Measurements from ENCODE around the gene GLIS1. TPM values are rescaled to one million over a fixed set of nuclear protein-coding genes. Genes with fewer than 3 reads are reported as not detected.

The GLIS1 gene
- total RNA-seq, 4 donors from 2014 or later = 0.59 to 3.9 (median 0.75) TPM

DNA sequence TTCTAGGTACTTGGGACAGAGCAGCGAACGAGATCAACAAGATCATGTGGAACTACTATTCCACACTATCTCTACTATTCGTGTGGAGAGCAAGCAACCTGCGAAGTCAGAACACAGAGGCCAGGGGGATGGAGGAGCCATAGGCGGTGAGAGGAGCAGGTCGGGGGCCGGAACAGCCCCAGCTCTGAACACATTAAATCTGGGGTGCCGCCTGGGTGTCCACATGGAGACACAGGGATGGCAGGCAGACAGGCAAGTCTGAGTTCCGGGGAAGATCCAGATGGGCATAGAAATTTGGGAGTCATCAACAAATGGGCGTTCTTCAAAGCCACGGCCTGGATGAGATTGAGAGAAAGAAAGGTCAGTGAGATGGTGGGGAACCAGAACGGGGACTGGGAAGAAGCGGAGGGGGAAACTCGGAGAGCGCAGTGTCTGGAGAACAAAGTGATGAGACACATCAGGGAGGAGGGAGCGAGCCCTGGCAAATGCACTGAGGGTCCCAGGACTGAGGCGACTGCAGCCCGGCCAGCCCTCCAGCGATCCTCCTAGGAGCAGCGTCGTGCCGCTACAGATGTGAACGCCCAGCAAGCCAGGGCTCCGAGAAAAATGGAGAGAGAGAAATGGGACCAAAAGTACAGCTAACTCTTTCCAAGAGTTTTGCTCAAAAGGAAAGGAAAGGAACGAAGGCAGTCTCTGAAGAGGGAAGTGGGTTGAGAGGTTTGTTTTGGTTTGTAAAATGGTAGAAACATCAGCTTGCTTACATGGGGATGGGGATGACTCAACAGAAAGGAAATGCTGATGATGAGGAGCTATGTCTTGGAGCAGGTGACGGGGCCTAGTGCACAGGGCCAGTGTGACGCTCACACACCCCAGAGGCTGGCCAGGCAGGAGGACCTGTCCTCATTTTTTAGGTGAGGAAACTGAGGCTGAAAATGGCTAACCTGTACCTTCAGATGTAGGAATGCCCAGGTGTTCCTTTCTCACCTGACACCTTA, 84.5 kb downstream of the GLIS1 start:
- TF ChIP-seq POLR2A (IDR thresholded peaks at IDR 0.05) = no peak
- TF ChIP-seq, protein P1, sequence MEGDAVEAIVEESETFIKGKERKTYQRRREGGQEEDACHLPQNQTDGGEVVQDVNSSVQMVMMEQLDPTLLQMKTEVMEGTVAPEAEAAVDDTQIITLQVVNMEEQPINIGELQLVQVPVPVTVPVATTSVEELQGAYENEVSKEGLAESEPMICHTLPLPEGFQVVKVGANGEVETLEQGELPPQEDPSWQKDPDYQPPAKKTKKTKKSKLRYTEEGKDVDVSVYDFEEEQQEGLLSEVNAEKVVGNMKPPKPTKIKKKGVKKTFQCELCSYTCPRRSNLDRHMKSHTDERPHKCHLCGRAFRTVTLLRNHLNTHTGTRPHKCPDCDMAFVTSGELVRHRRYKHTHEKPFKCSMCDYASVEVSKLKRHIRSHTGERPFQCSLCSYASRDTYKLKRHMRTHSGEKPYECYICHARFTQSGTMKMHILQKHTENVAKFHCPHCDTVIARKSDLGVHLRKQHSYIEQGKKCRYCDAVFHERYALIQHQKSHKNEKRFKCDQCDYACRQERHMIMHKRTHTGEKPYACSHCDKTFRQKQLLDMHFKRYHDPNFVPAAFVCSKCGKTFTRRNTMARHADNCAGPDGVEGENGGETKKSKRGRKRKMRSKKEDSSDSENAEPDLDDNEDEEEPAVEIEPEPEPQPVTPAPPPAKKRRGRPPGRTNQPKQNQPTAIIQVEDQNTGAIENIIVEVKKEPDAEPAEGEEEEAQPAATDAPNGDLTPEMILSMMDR (IDR thresholded peaks at IDR 0.05) = no peak
- Histone ChIP-seq H3K9me3 (no peaks in the 10 kb centered on the region), H3K27ac (no peak overlapping the region), H3K27me3 (no peaks in the 10 kb centered on the region), H3K36me3 (no peaks in the 10 kb centered on the region), H3K4me1 (peaks cover 0 to 5% (median 0%) of the 10 kb centered on the region in 4 donors), H3K4me3 (no peak overlapping the region)
- 72 to 75% methylated on average over 27 of the region's 27 CpGs for WGBS, 2 donors
- no peak for DNase-seq (ENCODE audit: low spot score in 2 of 2)

DNA sequence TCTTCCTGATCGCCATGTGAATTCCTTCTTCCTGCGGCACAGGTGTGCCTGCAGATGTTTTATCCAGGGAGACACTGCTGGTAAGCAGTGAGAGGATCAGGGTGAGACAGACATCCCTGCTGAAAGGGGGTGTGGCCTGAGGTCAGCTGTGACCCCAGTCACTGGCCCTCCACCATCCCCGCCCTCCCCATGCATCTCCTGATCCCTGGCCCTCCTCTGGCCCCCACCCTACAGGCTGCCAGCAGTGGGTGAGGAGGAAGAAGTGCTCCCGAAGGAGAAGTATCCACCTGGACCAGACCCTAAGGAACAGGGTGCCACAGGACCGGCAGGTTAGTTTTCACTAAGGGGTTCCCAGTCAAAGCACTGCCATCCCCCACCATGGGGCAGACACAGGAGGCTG, 85.3 kb downstream of the GLIS1 start:
- no peak overlapping the region for H3K27ac ChIP-seq
- no peak overlapping the region for H3K4me3 ChIP-seq
- H3K36me3 ChIP-seq = no peaks in the 10 kb centered on the region
- TF ChIP-seq POLR2A (IDR thresholded peaks at IDR 0.05) (no peak), EP300 (IDR thresholded peaks at IDR 0.05) (no peak)
- TF ChIP-seq, protein P1 (IDR thresholded peaks at IDR 0.05) = no peak
- DNase-seq (ENCODE audit: low spot score in 2 of 2) = no peak
- 71 to 72% methylated on average over 5 of the region's 5 CpGs for WGBS, 2 donors
- no peaks in the 10 kb centered on the region for H3K9me3 ChIP-seq
- H3K4me1 ChIP-seq = peaks cover 0 to 5% (median 0%) of the 10 kb centered on the region in 4 donors
- H3K27me3 ChIP-seq = no peaks in the 10 kb centered on the region

DNA sequence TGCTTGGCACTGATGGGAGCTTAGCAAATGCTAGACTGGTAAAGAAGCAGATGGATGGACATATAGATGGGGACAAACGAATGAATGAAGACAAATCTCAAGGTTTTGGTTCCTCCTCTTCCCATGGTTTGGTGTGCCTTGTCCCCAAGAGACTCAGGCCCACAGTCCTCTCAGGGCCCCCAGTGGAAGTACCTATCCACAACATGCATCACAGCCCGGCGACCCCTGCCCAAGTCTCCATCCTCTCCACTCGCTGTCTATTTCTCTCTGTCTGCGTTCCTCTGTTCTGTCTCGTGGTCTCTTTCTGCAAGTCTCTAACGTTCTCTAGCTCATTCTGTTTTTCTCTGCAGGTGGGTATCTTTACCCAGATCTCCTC, 85.8 kb downstream of the GLIS1 start:
- peaks cover 0 to 5% (median 0%) of the 10 kb centered on the region in 4 donors for H3K4me1 ChIP-seq
- DNase-seq (ENCODE audit: low spot score in 2 of 2) = no peak
- TF ChIP-seq EP300 (IDR thresholded peaks at IDR 0.05) (no peak), POLR2A (IDR thresholded peaks at IDR 0.05) (no peak)
- TF ChIP-seq, protein P1 (IDR thresholded peaks at IDR 0.05) = no peak
- no peaks in the 10 kb centered on the region for H3K27me3 ChIP-seq
- 83 to 89% methylated on average over 7 of the region's 7 CpGs for WGBS, 2 donors
- H3K9me3 ChIP-seq = no peaks in the 10 kb centered on the region
- no peak overlapping the region for H3K4me3 ChIP-seq
- H3K36me3 ChIP-seq = no peaks in the 10 kb centered on the region
- no peak overlapping the region for H3K27ac ChIP-seq

DNA sequence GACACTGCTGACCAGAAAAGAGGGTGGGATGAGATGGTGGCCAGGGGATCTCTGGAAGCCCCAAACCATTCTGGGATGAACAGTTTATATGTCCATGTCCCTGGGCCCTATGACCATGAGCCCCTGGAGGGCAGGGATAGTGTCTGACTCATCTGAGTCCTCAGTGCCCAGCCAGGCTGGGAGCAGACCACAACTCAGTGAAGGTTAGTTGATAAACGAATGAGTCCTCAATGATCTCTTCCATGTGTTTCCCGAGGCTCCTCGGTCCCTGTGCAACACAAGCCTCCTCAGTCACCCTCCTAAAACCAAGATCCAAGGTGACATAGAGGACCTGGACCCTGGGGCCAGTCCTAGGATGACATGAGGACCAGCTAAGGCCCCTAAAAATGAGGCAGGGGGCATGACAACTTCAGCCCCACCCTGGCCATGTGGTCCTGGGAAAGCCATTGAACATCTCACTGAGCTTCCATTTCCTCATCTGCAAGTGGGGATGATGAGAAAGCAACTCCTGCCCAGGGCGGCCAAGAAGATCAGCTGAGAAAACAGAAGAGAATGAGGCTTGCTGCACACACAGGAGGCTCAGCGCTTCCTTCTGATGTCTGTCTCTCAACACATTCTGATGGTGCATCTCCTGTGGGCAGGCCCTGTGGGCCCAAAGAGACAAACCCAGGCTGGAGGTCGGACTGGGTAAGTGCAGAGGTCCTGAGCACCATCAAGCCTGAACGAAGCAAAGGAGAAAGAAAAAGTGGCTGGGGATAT, 86.3 kb downstream of the GLIS1 start:
- no peak for DNase-seq (ENCODE audit: low spot score in 2 of 2)
- no peak for TF ChIP-seq POLR2A (IDR thresholded peaks at IDR 0.05)
- TF ChIP-seq, protein P1 (IDR thresholded peaks at IDR 0.05) = no peak
- no peak for TF ChIP-seq EP300 (IDR thresholded peaks at IDR 0.05)
- WGBS, 2 donors = 81 to 83% methylated on average over 7 of the region's 7 CpGs

More for the DNA sequence above, 86.3 kb downstream of the GLIS1 start:
- Histone ChIP-seq H3K27ac (no peak overlapping the region), H3K27me3 (no peaks in the 10 kb centered on the region), H3K9me3 (no peaks in the 10 kb centered on the region), H3K4me1 (peaks cover 0 to 5% (median 0%) of the 10 kb centered on the region in 4 donors), H3K36me3 (no peaks in the 10 kb centered on the region), H3K4me3 (no peak overlapping the region)
